MM.1S (cell line): ENCODE results near the gene NDUFS4.

Experiments used
- DNase-seq: peaks from one replicate; pipeline ENCODE4 v3.0.0-alpha.2; 2015
- H2AFZ ChIP-seq: fragments of 300-600 bp; sonication (generic); 2 replicates; pipeline ENCODE4 v1.6.0; 2016; ENCODE audit warnings: antibody characterized with exemption, low read length
- H3F3A ChIP-seq: fragments of 300-600 bp; sonication (generic); 2 replicates; pipeline ENCODE4 v1.6.1; 2016; ENCODE audit warnings: mild to moderate bottlenecking, antibody characterized with exemption, low read length, moderate library complexity, mixed read lengths; ENCODE audit not compliant: insufficient read depth
- H3K27ac ChIP-seq: fragments of 300-600 bp; sonication (generic); 2 replicates; pipeline ENCODE4 v1.5.1; 2016; ENCODE audit warnings: mild to moderate bottlenecking, low read length
- H3K27me3 ChIP-seq: fragments of 300-600 bp; sonication (generic); replicated peaks from 2 replicates; pipeline ENCODE4 v1.6.0; 2016; ENCODE audit warnings: low read length; ENCODE audit not compliant: insufficient read depth
- H3K36me3 ChIP-seq: fragments of 300-600 bp; sonication (generic); replicated peaks from 2 replicates; pipeline ENCODE4 v1.6.1; 2016; ENCODE audit warnings: mild to moderate bottlenecking, low read length, mixed read lengths; ENCODE audit not compliant: insufficient read depth
- H3K4me1 ChIP-seq: fragments of 300-600 bp; sonication (generic); 2 replicates; pipeline ENCODE4 v1.6.1; 2016; ENCODE audit warnings: low read length, mixed read lengths
- H3K4me2 ChIP-seq: fragments of 300-600 bp; sonication (generic); 2 replicates; pipeline ENCODE4 v1.6.0; 2016; ENCODE audit warnings: low read depth, low read length
- H3K4me3 ChIP-seq: fragments of 300-600 bp; sonication (generic); 2 replicates; pipeline ENCODE4 v1.5.1; 2016; ENCODE audit warnings: low read length, mixed read lengths
- H3K79me2 ChIP-seq: fragments of 300-600 bp; sonication (generic); 2 replicates; pipeline ENCODE4 v1.6.1; 2016; ENCODE audit warnings: mixed run types, low read length, mixed read lengths
- H3K9ac ChIP-seq: fragments of 300-600 bp; sonication (generic); 2 replicates; pipeline ENCODE4 v1.6.1; 2016; ENCODE audit warnings: low read length, mixed read lengths
- H3K9me2 ChIP-seq: fragments of 300-600 bp; sonication (generic); replicated peaks from 2 replicates; pipeline ENCODE4 v1.6.1; 2016; ENCODE audit warnings: mild to moderate bottlenecking, low read length, mixed read lengths; ENCODE audit not compliant: insufficient read depth
- H3K9me3 ChIP-seq: fragments of 300-600 bp; sonication (generic); replicated peaks from 2 replicates; pipeline ENCODE4 v1.6.1; 2016; ENCODE audit warnings: mild to moderate bottlenecking, low read length, mixed read lengths; ENCODE audit not compliant: insufficient read depth
- H4K20me1 ChIP-seq: fragments of 300-600 bp; sonication (generic); 2 replicates; pipeline ENCODE4 v1.6.1; 2016; ENCODE audit warnings: mild to moderate bottlenecking, low read length, moderate library complexity, mixed read lengths; ENCODE audit not compliant: insufficient read depth
- CTCF ChIP-seq: fragments of 300-600 bp; sonication (generic); IDR thresholded peaks from 2 replicates; pipeline ENCODE4 v1.5.1; 2016; ENCODE audit warnings: antibody characterized with exemption, low read length, mixed read lengths
- EZH2 ChIP-seq: fragments of 300-600 bp; sonication (generic); optimal IDR thresholded peaks from 2 replicates; pipeline ENCODE3; 2017; ENCODE audit warnings: low read depth, mild to moderate bottlenecking, antibody characterized with exemption, low read length, mixed read lengths
- EZH2phosphoT487 ChIP-seq: fragments of 300-600 bp; sonication (generic); IDR thresholded peaks from 2 replicates; pipeline ENCODE4 v1.6.1; 2018; ENCODE audit warnings: antibody characterized with exemption, low read length

NDUFS4 gene

GRCh38 chr5:53713978-53714666 lies 153.7 kb downstream of the NDUFS4 start:
- Histone ChIP-seq H3K9ac (no peak overlapping the region), H3K4me2 (no peak overlapping the region), H3K4me3 (no peak overlapping the region), H3K9me3 (no peaks in the 10 kb centered on the region), H3K4me1 (no peaks in the 10 kb centered on the region), H3K27me3 (no peaks in the 10 kb centered on the region), H2AFZ (no peak overlapping the region), H3F3A (no peaks in the 10 kb centered on the region), H3K27ac (no peak overlapping the region), H3K36me3 (no peaks in the 10 kb centered on the region), H3K79me2 (no peaks in the 10 kb centered on the region), H3K9me2 (no peaks in the 10 kb centered on the region), H4K20me1 (no peaks in the 10 kb centered on the region)
- DNase-seq: no peak
- no peak for TF ChIP-seq EZH2phosphoT487
- no peak for TF ChIP-seq EZH2
- TF ChIP-seq CTCF: no peak

DNA sequence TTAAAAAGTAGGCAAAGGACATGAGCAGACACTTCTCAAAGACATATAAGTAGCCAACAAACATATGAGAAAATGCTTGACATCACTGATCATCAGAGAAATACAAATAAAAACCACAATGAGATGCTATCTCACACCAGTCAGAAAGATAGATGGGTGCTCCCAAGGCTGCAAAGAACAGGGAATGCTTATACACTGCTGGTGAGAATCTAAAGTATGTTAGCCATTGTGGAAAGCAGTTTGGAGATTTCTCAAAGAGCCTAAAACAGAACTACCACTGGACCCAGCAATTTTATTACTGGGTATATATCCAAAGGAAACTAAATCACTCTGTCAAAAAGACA lies 154.2 kb downstream of the NDUFS4 start:
- no peaks in the 10 kb centered on the region for H3K27me3 ChIP-seq
- H3F3A ChIP-seq: no peaks in the 10 kb centered on the region
- no peak overlapping the region for H2AFZ ChIP-seq
- no peak overlapping the region for H3K9ac ChIP-seq
- no peaks in the 10 kb centered on the region for H4K20me1 ChIP-seq
- TF ChIP-seq CTCF (no peak), EZH2phosphoT487 (no peak), EZH2 (no peak)
- no peak overlapping the region for H3K4me3 ChIP-seq
- H3K9me3 ChIP-seq: no peaks in the 10 kb centered on the region
- DNase-seq: no peak
- no peak overlapping the region for H3K27ac ChIP-seq
- no peaks in the 10 kb centered on the region for H3K9me2 ChIP-seq
- H3K4me1 ChIP-seq: no peaks in the 10 kb centered on the region
- H3K36me3 ChIP-seq: no peaks in the 10 kb centered on the region
- no peak overlapping the region for H3K4me2 ChIP-seq
- H3K79me2 ChIP-seq: no peaks in the 10 kb centered on the region

DNA sequence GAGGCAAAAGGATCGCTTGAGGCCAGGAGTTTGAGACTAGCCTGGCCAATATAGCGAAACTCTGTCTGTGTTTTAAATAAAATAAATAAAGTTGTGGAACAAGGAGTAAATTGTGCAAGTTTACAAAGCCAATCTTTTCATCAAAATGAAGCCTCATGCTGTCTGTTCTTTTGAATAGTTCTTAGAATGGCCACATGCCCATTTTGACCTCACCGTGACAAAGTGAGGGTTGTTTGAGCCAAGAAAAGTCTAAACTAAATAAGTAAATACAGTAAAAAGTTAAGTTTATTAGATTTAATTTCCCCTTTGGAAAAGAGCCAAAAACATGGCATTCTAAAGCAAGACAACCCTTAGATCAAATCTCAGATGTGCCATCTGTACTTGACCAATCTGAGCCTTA lies 165.7 kb downstream of the NDUFS4 start:
- Histone ChIP-seq H3F3A (no peaks in the 10 kb centered on the region), H2AFZ (no peak overlapping the region), H3K27ac (no peak overlapping the region), H3K79me2 (no peaks in the 10 kb centered on the region), H3K9ac (no peak overlapping the region), H3K9me3 (no peaks in the 10 kb centered on the region; the same call in 1 of the 2 replicates), H3K4me2 (no peak overlapping the region), H3K4me3 (no peak overlapping the region), H3K27me3 (no peaks in the 10 kb centered on the region), H3K36me3 (no peaks in the 10 kb centered on the region), H3K4me1 (no peaks in the 10 kb centered on the region), H4K20me1 (no peaks in the 10 kb centered on the region), H3K9me2 (no peaks in the 10 kb centered on the region)
- TF ChIP-seq EZH2 (no peak), EZH2phosphoT487 (no peak), CTCF (no peak)
- no peak for DNase-seq
